Neuronal stem cell (in vitro differentiated cells): ENCODE data around the gene UGT1A9.
A peak's percentile ranks its signal among the peaks of the same experiment; 100 is the strongest.

Source experiments
- DNase-seq: peaks from one replicate; pipeline ENCODE4 v3.0.0-alpha.2; 2013; ENCODE audit warnings: low spot score
- H2AFZ ChIP-seq: one replicate; pipeline ENCODE4 v1.6.1; 2013; ENCODE audit warnings: mild to moderate bottlenecking, low read length, inconsistent platforms
- H2AK5ac ChIP-seq: 2 replicates; pipeline ENCODE4 v1.6.1; 2013; ENCODE audit warnings: low read depth, mild to moderate bottlenecking, inconsistent platforms, low read length, moderate library complexity, mixed read lengths
- H2BK120ac ChIP-seq: 2 replicates; pipeline ENCODE4 v1.6.1; 2013; ENCODE audit warnings: low read depth, mild to moderate bottlenecking, inconsistent platforms, low read length, moderate library complexity, mixed read lengths
- H2BK12ac ChIP-seq: one replicate; pipeline ENCODE4 v1.6.1; 2013; ENCODE audit warnings: low read length, inconsistent platforms
- H2BK15ac ChIP-seq: 2 replicates; pipeline ENCODE4 v1.6.1; 2013; ENCODE audit warnings: mild to moderate bottlenecking, low read length, inconsistent platforms, mixed read lengths
- H2BK5ac ChIP-seq: one replicate; pipeline ENCODE4 v1.6.1; 2013; ENCODE audit warnings: inconsistent platforms, mild to moderate bottlenecking, low read length, moderate library complexity
- H3K14ac ChIP-seq: one replicate; pipeline ENCODE4 v1.6.1; 2013; ENCODE audit warnings: low read length, inconsistent platforms
- H3K18ac ChIP-seq: 2 replicates; pipeline ENCODE4 v1.6.1; 2013; ENCODE audit warnings: low read length, inconsistent platforms
- H3K23ac ChIP-seq: 2 replicates; pipeline ENCODE4 v1.6.1; 2013; ENCODE audit warnings: low read depth, mild to moderate bottlenecking, mixed read lengths, low read length, inconsistent platforms; ENCODE audit not compliant: poor library complexity
- H3K27ac ChIP-seq: replicated peaks from 3 replicates; pipeline ENCODE4 v1.5.1; 2013; ENCODE audit warnings: low read length, inconsistent platforms
- H3K27me3 ChIP-seq, 3 experiments: 2 replicates each; pipeline ENCODE4 v1.6.1; 2013; ENCODE audit warnings: low read length in 3 of 3, mild to moderate bottlenecking in 2 of 3, inconsistent platforms in 1 of 3, low read depth in 1 of 3, mixed read lengths in 1 of 3, moderate library complexity in 1 of 3; ENCODE audit not compliant: control insufficient read depth in 3 of 3, insufficient read depth in 3 of 3
- H3K36me3 ChIP-seq, 2 donors: replicated peaks in 1 of 2; 2 replicates each; pipeline ENCODE4 v1.6.1; 2013; ENCODE audit warnings: low read length in 2 of 2; ENCODE audit not compliant: control insufficient read depth in 2 of 2, insufficient read depth in 2 of 2
- H3K4ac ChIP-seq: 2 replicates; pipeline ENCODE4 v1.6.1; 2013; ENCODE audit warnings: inconsistent platforms, mild to moderate bottlenecking, low read length, moderate library complexity
- H3K4me1 ChIP-seq, 2 donors: 1 replicate in 1 of 2; 2 replicates in 1 of 2; pipeline ENCODE4 v1.6.1; 2013; ENCODE audit warnings: low read length in 2 of 2, low read depth in 1 of 2; ENCODE audit not compliant: control insufficient read depth in 2 of 2, insufficient read depth in 1 of 2
- H3K4me2 ChIP-seq: one replicate; pipeline ENCODE4 v1.6.1; 2013; ENCODE audit warnings: mild to moderate bottlenecking, low read length, inconsistent platforms; ENCODE audit not compliant: insufficient read depth, poor library complexity, severe bottlenecking
- H3K4me3 ChIP-seq, 2 donors: 2 replicates each; pipeline ENCODE4 v1.5.1; 2013; ENCODE audit warnings: low read length in 2 of 2, mild to moderate bottlenecking in 2 of 2, inconsistent platforms in 1 of 2, moderate library complexity in 1 of 2
- H3K79me1 ChIP-seq: one replicate; pipeline ENCODE4 v1.6.1; 2013; ENCODE audit warnings: low read depth, mild to moderate bottlenecking, inconsistent platforms, low read length, moderate library complexity
- H3K9ac ChIP-seq: one replicate; pipeline ENCODE4 v1.6.1; 2013; ENCODE audit warnings: mild to moderate bottlenecking, low read depth, low read length, inconsistent platforms; ENCODE audit not compliant: poor library complexity
- H3K9me3 ChIP-seq, 2 donors: replicated peaks in 1 of 2; 2 replicates each; pipeline versions ENCODE3 to v1.6.1; 2013; ENCODE audit warnings: low read length in 2 of 2, mild to moderate bottlenecking in 2 of 2, inconsistent platforms in 1 of 2, low read depth in 1 of 2, mixed read lengths in 1 of 2, moderate library complexity in 1 of 2; ENCODE audit not compliant: control insufficient read depth in 2 of 2, insufficient read depth in 1 of 2
- H4K8ac ChIP-seq: one replicate; pipeline ENCODE4 v1.6.1; 2013; ENCODE audit warnings: low read depth, mild to moderate bottlenecking, inconsistent platforms, low read length, moderate library complexity
- H4K91ac ChIP-seq: one replicate; pipeline ENCODE4 v1.6.1; 2013; ENCODE audit warnings: low read length, low read depth, mild to moderate bottlenecking, inconsistent platforms; ENCODE audit not compliant: poor library complexity
- WGBS, 2 donors: extraction: QIAGEN DNeasy Blood & Tissue Kit; methylation state at CpG; one replicate each; pipeline ENCODE4 v1.1.7; 2013; ENCODE audit warnings: missing lambda C conversion rate in 2 of 2, mixed read lengths in 1 of 2; ENCODE audit not compliant: insufficient read length in 2 of 2, insufficient replicate concordance in 1 of 2; ENCODE audit errors: extremely low coverage in 2 of 2; 5-methylcytosine and 5-hydroxymethylcytosine counted together

UGT1A9 gene

DNA sequence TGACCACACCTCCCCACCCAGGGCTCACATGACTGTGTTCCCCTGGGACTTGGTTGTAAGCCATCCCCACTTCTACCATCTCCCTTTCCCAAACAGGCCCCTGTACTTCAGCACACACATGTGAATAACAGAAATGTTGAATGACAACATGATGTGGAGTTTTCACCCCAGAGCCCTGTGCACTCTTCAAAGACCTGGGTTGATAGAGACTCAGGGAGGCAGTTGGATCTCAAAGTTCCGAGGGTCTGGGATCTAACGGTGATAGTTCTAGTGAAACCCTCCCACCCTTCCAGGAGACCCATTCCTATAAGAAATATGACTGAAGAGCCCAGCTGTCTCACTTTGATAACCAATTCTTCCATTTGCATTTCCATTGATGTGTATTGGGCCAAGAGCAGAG is 106.3 kb downstream of the UGT1A9 start, which contains the start of gene MROH2A:
Gene MROH2A, plus strand, starts transcription at position 301 of the 400 bp plus-strand sequence. CDS start 1,029 bp downstream, outside the sequence.
- Histone ChIP-seq H3K9ac (no peak within 1 kb of the TSS), H3K4me1 (no peaks in the 10 kb centered on the region), H4K8ac (peak within 1 kb of the TSS; percentile 26), H2AFZ (no peak within 1 kb of the TSS), H3K4me3 (no peak within 1 kb of the TSS), H3K14ac (no peak within 1 kb of the TSS), H2AK5ac (no peak within 1 kb of the TSS), H3K23ac (no peak within 1 kb of the TSS), H2BK12ac (no peak within 1 kb of the TSS), H3K18ac (no peak within 1 kb of the TSS), H3K27me3 (peaks cover 0 to 2% (median 0%) of the 10 kb centered on the region in 3 experiments), H3K4ac (no peak within 1 kb of the TSS), H3K9me3 (peaks cover 4 to 6% of the 10 kb centered on the region in 2 donors), H3K4me2 (no peak within 1 kb of the TSS), H3K36me3 (no peaks in the 10 kb centered on the region), H3K27ac (no peak within 1 kb of the TSS), H3K79me1 (no peaks in the 10 kb centered on the region), H2BK120ac (no peak within 1 kb of the TSS), H2BK5ac (no peak within 1 kb of the TSS), H2BK15ac (no peak within 1 kb of the TSS), H4K91ac (no peak within 1 kb of the TSS)
- no CpG with 5 or more reads among the region's 2 CpGs for WGBS, 2 donors
- no peak for DNase-seq

DNA sequence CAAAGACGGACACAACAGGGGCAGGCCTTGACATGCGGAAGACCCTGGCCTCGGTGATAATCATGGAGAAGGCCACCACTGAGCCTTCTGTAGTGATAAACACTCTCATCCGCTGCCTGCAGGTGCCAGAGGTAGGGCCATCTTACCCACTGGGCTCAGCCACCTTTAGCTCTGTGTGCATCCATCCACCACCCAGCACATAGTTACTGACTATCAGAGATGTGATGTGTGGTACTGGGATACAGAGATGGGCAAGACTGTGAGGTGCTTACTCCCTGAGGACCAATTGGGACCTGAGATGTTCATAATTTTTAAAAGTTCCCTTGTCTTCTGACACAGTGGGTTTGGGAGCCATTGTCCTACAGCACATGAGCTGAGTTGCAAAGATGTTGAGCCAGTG is 108.0 kb downstream of the UGT1A9 start:
- H3K9ac ChIP-seq: peak overlapping the region; percentile 55

DNA sequence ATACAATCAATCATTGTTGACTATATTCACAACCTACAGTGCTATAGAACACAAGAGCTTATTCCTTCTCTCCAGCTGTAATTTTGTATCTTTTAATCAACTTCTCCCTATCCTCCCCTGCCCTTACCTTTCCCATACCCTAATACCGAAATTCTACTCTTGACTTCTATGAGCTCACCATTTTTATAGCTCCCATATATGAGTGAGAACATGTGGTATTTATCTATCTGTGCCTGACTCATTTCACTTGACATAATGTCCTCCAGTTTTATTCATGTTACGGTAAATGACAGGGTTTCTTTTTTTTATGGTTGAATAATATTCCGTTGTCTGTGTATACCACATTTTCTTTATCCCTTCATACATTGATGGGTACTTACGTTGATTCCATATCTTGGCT is 109.1 kb downstream of the UGT1A9 start:
- Histone ChIP-seq H3K79me1 (no peaks in the 10 kb centered on the region), H3K4ac (no peak overlapping the region), H3K9ac (no peak overlapping the region), H3K4me2 (no peak overlapping the region), H3K4me1 (no peaks in the 10 kb centered on the region), H2AFZ (no peak overlapping the region), H3K9me3 (peaks cover 4% of the 10 kb centered on the region in 2 donors), H3K27me3 (peaks cover 0 to 2% (median 0%) of the 10 kb centered on the region in 3 experiments), H4K91ac (no peak overlapping the region), H2BK12ac (no peak overlapping the region), H2AK5ac (no peak overlapping the region), H2BK15ac (no peak overlapping the region), H3K27ac (no peak overlapping the region), H4K8ac (no peak overlapping the region), H2BK120ac (no peak overlapping the region), H3K14ac (no peak overlapping the region), H2BK5ac (no peak overlapping the region), H3K36me3 (no peaks in the 10 kb centered on the region), H3K23ac (no peak overlapping the region), H3K18ac (no peak overlapping the region), H3K4me3 (no peak overlapping the region)
- no peak for DNase-seq
- WGBS, 2 donors: 100% methylated on average over 1 of the region's 4 CpGs; no CpG with 5 or more reads in 1 of the 2 donors

More for the DNA sequence above, 108.0 kb downstream of the UGT1A9 start:
- WGBS, 2 donors: no CpG with 5 or more reads among the region's 4 CpGs
- Histone ChIP-seq H3K14ac (no peak overlapping the region), H2AK5ac (no peak overlapping the region), H3K9me3 (peaks cover 4 to 6% of the 10 kb centered on the region in 2 donors), H3K27me3 (peaks cover 0 to 2% (median 0%) of the 10 kb centered on the region in 3 experiments), H3K27ac (no peak overlapping the region), H2AFZ (no peak overlapping the region), H3K18ac (no peak overlapping the region), H3K4me2 (no peak overlapping the region), H3K36me3 (no peaks in the 10 kb centered on the region), H3K23ac (no peak overlapping the region), H3K4ac (no peak overlapping the region), H4K91ac (no peak overlapping the region), H2BK120ac (no peak overlapping the region), H3K79me1 (no peaks in the 10 kb centered on the region), H2BK5ac (no peak overlapping the region), H3K4me1 (no peaks in the 10 kb centered on the region), H4K8ac (no peak overlapping the region), H2BK15ac (no peak overlapping the region), H2BK12ac (no peak overlapping the region), H3K4me3 (peak overlapping the region in 1 of 2 donors; percentile 62)
- no peak for DNase-seq

DNA sequence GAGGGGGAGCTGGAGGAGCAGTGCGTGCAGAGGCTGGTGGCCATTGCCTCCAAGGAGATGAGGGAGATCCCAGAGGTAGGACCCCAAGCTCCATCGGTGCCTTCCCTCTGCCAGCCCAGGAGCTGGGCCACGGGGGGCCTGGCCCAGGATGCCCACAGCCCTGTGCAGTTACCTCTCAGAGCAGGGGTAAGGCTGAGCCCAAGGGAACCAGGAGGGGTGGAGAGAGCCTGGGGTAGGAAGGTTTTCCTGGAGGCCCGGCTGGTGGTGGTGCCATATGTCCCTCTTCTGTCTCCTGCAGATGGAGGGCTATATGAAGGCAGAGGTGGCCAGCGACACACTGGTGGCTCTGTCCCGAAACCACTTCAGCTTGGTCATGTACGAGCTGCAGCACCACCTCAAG is 117.9 kb downstream of the UGT1A9 start:
- H3K4me2 ChIP-seq: no peak overlapping the region
- H3K27ac ChIP-seq: no peak overlapping the region
- peaks cover 0 to 2% (median 0%) of the 10 kb centered on the region in 3 experiments for H3K27me3 ChIP-seq
- H3K23ac ChIP-seq: no peak overlapping the region
- H4K91ac ChIP-seq: no peak overlapping the region
- no peak overlapping the region for H2BK12ac ChIP-seq
- H3K9me3 ChIP-seq: peaks cover 0 to 1% of the 10 kb centered on the region in 2 donors
- no peak for DNase-seq
- no peak overlapping the region for H2AK5ac ChIP-seq
- no peak overlapping the region for H3K14ac ChIP-seq
- H2BK5ac ChIP-seq: no peak overlapping the region
- no peak overlapping the region for H3K4me3 ChIP-seq
- H3K79me1 ChIP-seq: no peaks in the 10 kb centered on the region
- H4K8ac ChIP-seq: no peak overlapping the region
- no peak overlapping the region for H3K18ac ChIP-seq
- no peak overlapping the region for H3K4ac ChIP-seq
- no peak overlapping the region for H2AFZ ChIP-seq
- H3K9ac ChIP-seq: no peak overlapping the region
- H3K36me3 ChIP-seq: no peaks in the 10 kb centered on the region
- no peak overlapping the region for H2BK120ac ChIP-seq
- H2BK15ac ChIP-seq: no peak overlapping the region
- no peaks in the 10 kb centered on the region for H3K4me1 ChIP-seq
- no CpG with 5 or more reads among the region's 7 CpGs for WGBS, 2 donors
